ENCODE measurements around the gene XYLT1.
A peak's percentile ranks its signal among the peaks of the same experiment; 100 is the strongest.

Gene XYLT1

DNA sequence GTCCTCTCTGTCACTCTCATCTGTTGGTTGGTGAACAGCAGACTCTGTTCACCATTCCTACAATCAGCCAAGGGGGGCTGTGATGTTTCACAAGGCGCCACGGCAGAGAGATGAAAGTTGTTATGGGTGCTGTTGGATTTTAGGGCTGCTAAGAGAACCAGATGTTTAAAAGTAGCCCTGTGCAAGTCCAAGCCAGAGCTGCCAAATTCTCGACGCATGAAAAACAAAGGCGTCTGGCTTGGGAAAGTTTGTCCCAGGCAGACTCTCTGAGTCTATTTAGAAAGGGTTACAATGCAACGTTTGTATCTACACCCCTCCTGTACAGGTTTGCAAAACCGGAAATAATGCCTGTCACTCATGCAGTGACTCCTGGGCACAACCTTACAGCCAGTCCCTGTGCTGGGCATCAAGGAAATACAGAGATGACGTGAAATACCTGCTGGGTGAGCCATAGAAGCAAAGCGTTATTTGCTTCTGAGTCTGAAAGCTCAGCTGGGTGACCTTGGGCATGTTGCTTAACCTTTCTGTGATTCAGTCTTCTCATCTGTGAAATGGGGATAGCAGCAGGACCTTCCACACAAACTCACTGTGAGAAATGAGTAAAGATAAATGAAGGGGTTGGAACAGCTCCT, 74.8 kb downstream of the XYLT1 start:
- peaks cover 1% of the 10 kb centered on the region for H3K79me2 ChIP-seq (ENCODE audit: control insufficient read depth, insufficient read depth, low read length)
- no peak overlapping the region for H3K23ac ChIP-seq (ENCODE audit: low read length)
- H3K4me1 ChIP-seq (ENCODE audit: control insufficient read depth, low read depth, low read length): peaks cover 14% of the 10 kb centered on the region
- H2BK15ac ChIP-seq (replicated peaks; ENCODE audit: low read depth): no peak overlapping the region
- no peak overlapping the region for H2BK120ac ChIP-seq (ENCODE audit: low read depth, low read length)
- no peak overlapping the region for H3K4me2 ChIP-seq (ENCODE audit: low read length)
- peak overlapping the region; percentile 32 for H3K18ac ChIP-seq (ENCODE audit: low read length)
- no peak overlapping the region for H3K4me3 ChIP-seq (ENCODE audit: low read length)
- no peaks in the 10 kb centered on the region for H3K36me3 ChIP-seq (ENCODE audit: control insufficient read depth, insufficient read depth, low read length)
- H3K79me1 ChIP-seq (ENCODE audit: low read length): peaks cover 8% of the 10 kb centered on the region
- no peak overlapping the region for H3K9ac ChIP-seq (ENCODE audit: low read length)
- no peaks in the 10 kb centered on the region for H3K27me3 ChIP-seq (ENCODE audit: insufficient read depth, low read length, poor library complexity)
- H4K5ac ChIP-seq (ENCODE audit: low read length): no peak overlapping the region
- peak overlapping the region; percentile 69 for H2AK5ac ChIP-seq (ENCODE audit: low read length)
- no peak overlapping the region for H4K8ac ChIP-seq (ENCODE audit: low read depth, low read length)
- peak overlapping the region; percentile 25 for H3K56ac ChIP-seq (ENCODE audit: low read length)
- H3K4ac ChIP-seq (ENCODE audit: low read depth, low read length): no peak overlapping the region
- no peak overlapping the region for H3K27ac ChIP-seq (ENCODE audit: low read depth, low read length)
- no CpG with 5 or more reads among the region's 9 CpGs for WGBS (ENCODE audit: extremely low coverage, insufficient coverage, low lambda C conversion rate)
- H2BK5ac ChIP-seq (ENCODE audit: low read length): no peak overlapping the region
- DNase-seq: no peak

- H2BK120ac ChIP-seq (ENCODE audit: low read depth, low read length): no peak overlapping the region
- H4K5ac ChIP-seq (ENCODE audit: low read length): no peak overlapping the region
- H3K36me3 ChIP-seq (ENCODE audit: control insufficient read depth, insufficient read depth, low read length): no peaks in the 10 kb centered on the region
- peak overlapping the region; percentile 77 for H2BK5ac ChIP-seq (ENCODE audit: low read length)
- no peak overlapping the region for H3K18ac ChIP-seq (ENCODE audit: low read length)
- no peak overlapping the region for H3K9ac ChIP-seq (ENCODE audit: low read length)
- H2BK15ac ChIP-seq (replicated peaks; ENCODE audit: low read depth): no peak overlapping the region
- no peak overlapping the region for H3K4me2 ChIP-seq (ENCODE audit: low read length)
- no peak overlapping the region for H3K23ac ChIP-seq (ENCODE audit: low read length)
- no peak overlapping the region for H3K27ac ChIP-seq (ENCODE audit: low read depth, low read length)
- H3K27me3 ChIP-seq (ENCODE audit: insufficient read depth, low read length, poor library complexity): no peaks in the 10 kb centered on the region
- H3K4me3 ChIP-seq (ENCODE audit: low read length): no peak overlapping the region
- H2AK5ac ChIP-seq (ENCODE audit: low read length): peak overlapping the region; percentile 99
- WGBS (ENCODE audit: extremely low coverage, insufficient coverage, low lambda C conversion rate): no CpG with 5 or more reads among the region's 5 CpGs
- peaks cover 1% of the 10 kb centered on the region for H3K79me2 ChIP-seq (ENCODE audit: control insufficient read depth, insufficient read depth, low read length)
- no peak overlapping the region for H3K4ac ChIP-seq (ENCODE audit: low read depth, low read length)
- no peak overlapping the region for H4K8ac ChIP-seq (ENCODE audit: low read depth, low read length)
- DNase-seq: peak; percentile 64
- peaks cover 19% of the 10 kb centered on the region for H3K4me1 ChIP-seq (ENCODE audit: control insufficient read depth, low read depth, low read length)
- H3K79me1 ChIP-seq (ENCODE audit: low read length): peaks cover 8% of the 10 kb centered on the region
- peak overlapping the region; percentile 18 for H3K56ac ChIP-seq (ENCODE audit: low read length)
Observed at GRCh38 chr16:17392857-17393692, 77.7 kb downstream of the XYLT1 start.

- H3K4ac ChIP-seq (ENCODE audit: low read depth, low read length): peak overlapping the region; percentile 2
- peak overlapping the region; percentile 39 for H3K18ac ChIP-seq (ENCODE audit: low read length)
- H3K56ac ChIP-seq (ENCODE audit: low read length): peak overlapping the region; percentile 71
- no peak overlapping the region for H3K4me2 ChIP-seq (ENCODE audit: low read length)
- peaks cover 23% of the 10 kb centered on the region for H3K4me1 ChIP-seq (ENCODE audit: control insufficient read depth, low read depth, low read length)
- H3K36me3 ChIP-seq (ENCODE audit: control insufficient read depth, insufficient read depth, low read length): no peaks in the 10 kb centered on the region
- no CpG with 5 or more reads among the region's 8 CpGs for WGBS (ENCODE audit: extremely low coverage, insufficient coverage, low lambda C conversion rate)
- no peak overlapping the region for H4K5ac ChIP-seq (ENCODE audit: low read length)
- H2BK15ac ChIP-seq (replicated peaks; ENCODE audit: low read depth): no peak overlapping the region
- peak overlapping the region; percentile 100 for H2AK5ac ChIP-seq (ENCODE audit: low read length)
- peak overlapping the region; percentile 17 for H3K27ac ChIP-seq (ENCODE audit: low read depth, low read length)
- no peak overlapping the region for H3K4me3 ChIP-seq (ENCODE audit: low read length)
- H2BK5ac ChIP-seq (ENCODE audit: low read length): peak overlapping the region; percentile 97
- peaks cover 8% of the 10 kb centered on the region for H3K79me1 ChIP-seq (ENCODE audit: low read length)
- peak; percentile 76 for DNase-seq
- no peaks in the 10 kb centered on the region for H3K27me3 ChIP-seq (ENCODE audit: insufficient read depth, low read length, poor library complexity)
- H3K9ac ChIP-seq (ENCODE audit: low read length): no peak overlapping the region
- no peak overlapping the region for H2BK120ac ChIP-seq (ENCODE audit: low read depth, low read length)
- H3K23ac ChIP-seq (ENCODE audit: low read length): no peak overlapping the region
- H4K8ac ChIP-seq (ENCODE audit: low read depth, low read length): no peak overlapping the region
- H3K79me2 ChIP-seq (ENCODE audit: control insufficient read depth, insufficient read depth, low read length): peaks cover 1% of the 10 kb centered on the region
Observed at GRCh38 chr16:17392127-17392856, 78.5 kb downstream of the XYLT1 start.

GRCh38 chr16:17391715-17392114, 79.0 kb downstream of the XYLT1 start:
- no CpG with 5 or more reads among the region's 5 CpGs for WGBS (ENCODE audit: extremely low coverage, insufficient coverage, low lambda C conversion rate)
- H3K4me3 ChIP-seq (ENCODE audit: low read length): no peak overlapping the region
- H3K79me1 ChIP-seq (ENCODE audit: low read length): peaks cover 9% of the 10 kb centered on the region
- H3K23ac ChIP-seq (ENCODE audit: low read length): no peak overlapping the region
- peak overlapping the region; percentile 71 for H3K56ac ChIP-seq (ENCODE audit: low read length)
- no peak overlapping the region for H2BK15ac ChIP-seq (replicated peaks; ENCODE audit: low read depth)
- no peaks in the 10 kb centered on the region for H3K27me3 ChIP-seq (ENCODE audit: insufficient read depth, low read length, poor library complexity)
- H3K18ac ChIP-seq (ENCODE audit: low read length): no peak overlapping the region
- H3K27ac ChIP-seq (ENCODE audit: low read depth, low read length): no peak overlapping the region
- no peak overlapping the region for H4K8ac ChIP-seq (ENCODE audit: low read depth, low read length)
- H4K5ac ChIP-seq (ENCODE audit: low read length): peak overlapping the region; percentile 30
- H3K36me3 ChIP-seq (ENCODE audit: control insufficient read depth, insufficient read depth, low read length): no peaks in the 10 kb centered on the region
- DNase-seq: no peak
- peak overlapping the region; percentile 2 for H3K4ac ChIP-seq (ENCODE audit: low read depth, low read length)
- H2BK120ac ChIP-seq (ENCODE audit: low read depth, low read length): no peak overlapping the region
- no peak overlapping the region for H3K9ac ChIP-seq (ENCODE audit: low read length)
- peak overlapping the region; percentile 100 for H2AK5ac ChIP-seq (ENCODE audit: low read length)
- no peak overlapping the region for H3K4me2 ChIP-seq (ENCODE audit: low read length)
- peak overlapping the region; percentile 61 for H2BK5ac ChIP-seq (ENCODE audit: low read length)
- peaks cover 1% of the 10 kb centered on the region for H3K79me2 ChIP-seq (ENCODE audit: control insufficient read depth, insufficient read depth, low read length)
- H3K4me1 ChIP-seq (ENCODE audit: control insufficient read depth, low read depth, low read length): peaks cover 27% of the 10 kb centered on the region

- H3K27ac ChIP-seq (ENCODE audit: low read depth, low read length): no peak overlapping the region
- H3K36me3 ChIP-seq (ENCODE audit: control insufficient read depth, insufficient read depth, low read length): no peaks in the 10 kb centered on the region
- no peak overlapping the region for H4K5ac ChIP-seq (ENCODE audit: low read length)
- H2BK120ac ChIP-seq (ENCODE audit: low read depth, low read length): no peak overlapping the region
- no peak overlapping the region for H3K56ac ChIP-seq (ENCODE audit: low read length)
- no peak overlapping the region for H2BK15ac ChIP-seq (replicated peaks; ENCODE audit: low read depth)
- no peak for DNase-seq
- H3K79me2 ChIP-seq (ENCODE audit: control insufficient read depth, insufficient read depth, low read length): peaks cover 1% of the 10 kb centered on the region
- no peak overlapping the region for H2AK5ac ChIP-seq (ENCODE audit: low read length)
- no peaks in the 10 kb centered on the region for H3K27me3 ChIP-seq (ENCODE audit: insufficient read depth, low read length, poor library complexity)
- H3K18ac ChIP-seq (ENCODE audit: low read length): no peak overlapping the region
- no CpG with 5 or more reads among the region's 4 CpGs for WGBS (ENCODE audit: extremely low coverage, insufficient coverage, low lambda C conversion rate)
- peaks cover 31% of the 10 kb centered on the region for H3K4me1 ChIP-seq (ENCODE audit: control insufficient read depth, low read depth, low read length)
- H3K79me1 ChIP-seq (ENCODE audit: low read length): peaks cover 8% of the 10 kb centered on the region
- H4K8ac ChIP-seq (ENCODE audit: low read depth, low read length): no peak overlapping the region
- H3K9ac ChIP-seq (ENCODE audit: low read length): no peak overlapping the region
- H3K4me3 ChIP-seq (ENCODE audit: low read length): no peak overlapping the region
- H3K4me2 ChIP-seq (ENCODE audit: low read length): no peak overlapping the region
- no peak overlapping the region for H2BK5ac ChIP-seq (ENCODE audit: low read length)
- H3K23ac ChIP-seq (ENCODE audit: low read length): no peak overlapping the region
- H3K4ac ChIP-seq (ENCODE audit: low read depth, low read length): no peak overlapping the region
Observed at GRCh38 chr16:17389384-17389783, 81.4 kb downstream of the XYLT1 start.
